Stimulated activated CD4-positive, alpha-beta T cell treated with anti-CD3 and anti-CD28 coated beads, Interleukin-12 subunit alpha, Interleukin-12 subunit beta, amount 100 ng/mL, for 4 hours (primary cell): ENCODE measurements around the gene ARID1B.

Experiments
- DNase-seq: peaks from one replicate; pipeline ENCODE4 v3.0.0-alpha.2; 2020

ARID1B gene

DNA sequence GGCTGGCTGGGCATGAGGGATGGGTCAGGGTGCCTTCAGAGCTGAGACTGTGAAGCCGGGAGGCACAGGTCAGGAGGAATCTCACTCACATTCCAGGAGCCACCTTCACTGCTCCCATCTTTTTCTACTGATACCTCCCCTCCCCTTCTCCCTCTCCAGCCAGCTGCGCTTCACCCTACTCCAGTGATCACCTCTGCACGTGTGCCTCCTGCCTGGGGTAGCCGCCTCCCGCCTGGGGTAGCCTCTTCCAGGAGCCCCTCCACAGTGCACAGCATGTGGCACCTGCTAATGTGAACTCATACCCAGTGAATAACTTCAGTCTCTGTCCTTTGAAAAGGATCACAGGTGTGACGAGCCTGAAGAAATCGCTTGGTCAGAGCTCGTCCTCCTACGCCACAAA is 313.6 kb downstream of the ARID1B start:
- DNase-seq, result no peak

DNA sequence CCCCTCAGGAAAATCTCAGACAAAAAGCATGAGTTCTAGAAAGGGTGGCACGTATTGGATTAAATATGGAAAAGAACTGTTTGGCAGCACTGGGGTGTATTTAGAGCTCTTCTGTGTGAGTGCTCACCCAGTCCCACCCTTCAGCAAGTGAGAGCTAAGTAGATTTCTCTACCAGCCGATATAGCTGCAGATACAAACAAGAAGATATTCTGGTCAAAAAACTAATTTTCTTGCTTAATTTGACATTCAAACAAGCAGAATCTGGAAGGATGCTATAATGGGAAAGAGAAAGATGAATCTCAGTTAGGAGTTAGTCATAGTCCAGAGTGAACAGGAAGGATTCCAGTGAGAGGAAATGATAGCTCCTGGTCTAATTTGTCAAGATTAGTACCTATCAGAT is 314.1 kb downstream of the ARID1B start:
- no peak for DNase-seq

DNA sequence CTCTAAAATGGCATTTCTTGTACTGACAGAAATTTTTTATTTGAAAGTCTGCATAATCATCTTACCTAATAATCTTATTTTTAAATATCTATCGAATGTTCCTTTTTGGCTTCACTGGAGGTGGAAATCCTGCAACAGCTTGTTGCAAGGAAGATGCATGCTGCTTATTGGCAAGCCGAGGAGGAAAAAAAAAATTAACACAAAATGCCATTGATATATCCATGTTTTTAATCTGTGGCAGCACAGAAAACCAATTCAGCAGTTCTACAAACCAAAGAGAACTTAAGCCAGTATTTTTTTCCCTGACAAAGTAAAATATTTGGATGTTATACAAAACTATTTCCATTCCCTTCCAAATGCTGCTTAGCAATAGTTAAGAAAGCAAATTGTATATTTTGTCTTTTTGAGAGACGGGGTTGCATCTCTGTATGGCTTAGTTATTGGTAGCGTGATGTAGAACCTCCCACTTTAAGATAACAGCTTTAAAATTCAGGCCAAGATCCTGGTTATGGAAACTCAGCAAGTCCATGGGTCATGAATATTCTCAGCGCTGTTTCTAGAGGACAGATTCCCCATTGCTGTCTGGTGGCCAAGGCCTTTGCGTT is 314.8 kb downstream of the ARID1B start:
- no peak for DNase-seq

DNA sequence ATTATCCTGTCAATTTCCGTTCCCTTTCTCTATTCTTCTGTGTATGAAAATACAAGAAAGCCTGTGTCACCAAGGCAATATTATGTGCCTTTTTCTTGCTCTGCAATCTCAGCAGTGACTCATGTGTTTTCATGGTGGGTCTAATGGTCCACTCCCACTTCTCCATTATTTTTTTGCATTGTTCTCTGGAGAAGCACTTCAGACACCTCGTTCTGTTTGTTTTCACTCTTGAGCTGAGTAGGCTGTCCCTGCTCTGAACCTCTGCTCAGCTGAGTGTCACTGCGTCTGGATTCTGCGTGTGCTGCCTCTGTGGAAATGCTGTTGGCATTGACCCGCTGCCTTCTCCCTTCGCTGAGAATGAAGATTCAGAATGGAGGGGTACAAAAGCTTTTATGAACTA is 315.6 kb downstream of the ARID1B start:
- DNase-seq, result no peak

DNA sequence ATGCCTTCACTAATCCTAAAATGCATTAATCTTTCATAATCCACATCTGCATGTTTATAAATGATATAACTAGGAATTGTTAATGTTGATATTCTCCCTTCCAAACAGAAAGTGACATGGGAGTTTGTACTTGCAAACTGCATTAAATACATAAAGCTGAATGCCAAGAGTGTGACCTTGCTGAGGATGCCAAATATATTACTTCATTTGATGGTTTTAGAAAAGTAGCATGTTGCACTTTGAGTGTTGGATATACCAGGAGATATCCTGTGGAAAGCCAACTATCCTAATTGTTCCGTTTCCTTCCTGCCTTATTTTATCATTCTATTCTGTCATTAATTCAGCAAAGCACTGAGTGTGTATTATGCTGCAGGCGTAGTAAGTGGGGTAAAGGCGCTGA is 316.4 kb downstream of the ARID1B start:
- DNase-seq, result no peak

DNA sequence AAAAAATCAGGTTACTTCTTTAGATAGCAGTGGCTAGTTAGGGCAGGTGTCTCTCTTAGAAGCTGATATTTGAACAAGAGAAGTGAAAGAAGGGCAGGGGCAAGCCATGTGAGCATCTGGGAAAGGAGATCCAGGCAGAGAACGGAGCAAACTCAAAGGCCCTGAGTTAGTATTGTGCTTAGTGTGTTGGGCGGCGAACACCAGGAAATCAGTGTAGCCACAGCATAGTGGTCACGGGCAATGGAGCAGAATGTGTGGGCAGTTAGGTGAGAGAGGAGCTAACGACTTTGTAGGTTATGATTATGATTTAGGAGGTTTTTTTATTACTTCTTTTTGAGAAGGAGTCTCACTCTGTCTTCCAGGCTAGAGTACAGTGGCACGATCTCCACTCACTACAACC is 316.9 kb downstream of the ARID1B start:
- DNase-seq, result no peak

DNA sequence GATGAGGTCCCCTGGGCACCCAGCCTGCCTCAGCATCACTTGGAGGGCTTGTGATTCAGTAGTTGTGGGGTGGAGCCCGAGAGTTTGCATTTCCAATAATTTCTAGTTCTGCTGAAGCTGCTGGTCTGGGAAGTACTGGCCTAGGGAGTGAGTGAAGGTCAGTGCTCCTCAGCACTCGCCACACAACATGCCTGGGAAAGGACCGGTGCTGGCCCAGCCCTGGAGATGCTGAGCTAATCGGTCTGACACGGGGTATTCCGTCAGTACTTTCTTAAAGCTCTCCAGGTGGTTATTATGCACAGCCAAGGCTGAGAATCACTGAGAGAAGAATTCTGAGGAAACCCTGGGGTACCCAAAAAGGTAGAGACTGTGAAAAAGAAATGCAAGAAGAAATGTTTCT is 317.9 kb downstream of the ARID1B start:
- DNase-seq, result no peak

DNA sequence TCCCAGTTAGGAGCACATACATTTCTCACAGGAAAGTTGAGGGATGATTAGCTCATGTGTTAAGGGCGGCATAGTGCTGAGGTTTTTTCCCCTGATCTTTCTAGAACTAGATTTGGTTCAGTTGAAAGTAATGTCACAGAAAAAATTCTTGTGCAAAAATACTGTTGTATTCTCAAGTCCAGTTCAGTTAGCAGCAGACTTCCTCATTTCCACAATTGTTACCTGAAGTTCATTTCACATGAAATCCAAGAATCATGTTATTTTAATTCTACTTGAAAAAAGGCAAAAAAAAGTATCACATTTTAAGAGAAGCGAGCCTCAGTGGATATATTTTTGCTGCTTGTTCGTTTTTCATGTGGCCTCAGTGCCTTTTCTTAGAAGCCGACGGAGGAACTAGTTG is 318.4 kb downstream of the ARID1B start:
- DNase-seq, result no peak

DNA sequence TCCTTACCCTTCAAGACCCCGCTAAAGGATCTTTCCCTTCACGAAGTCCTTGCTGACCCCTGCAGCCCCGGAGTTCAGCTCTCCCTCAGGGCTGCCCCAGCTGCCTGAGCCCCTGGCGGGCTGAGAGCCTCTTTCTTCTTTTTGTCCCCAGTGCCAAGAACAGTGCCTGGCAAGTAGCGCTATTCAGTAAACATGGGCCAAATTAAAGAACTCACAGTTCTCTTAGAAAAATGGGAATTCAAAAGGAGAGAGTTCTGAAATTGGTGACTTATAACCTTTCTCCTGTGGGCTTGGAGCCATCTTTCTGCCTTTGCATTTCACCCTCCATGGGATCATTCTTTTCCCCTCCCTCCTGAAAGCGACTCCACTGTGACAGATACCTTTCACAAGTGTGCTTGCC is 318.9 kb downstream of the ARID1B start:
- DNase-seq, result no peak

DNA sequence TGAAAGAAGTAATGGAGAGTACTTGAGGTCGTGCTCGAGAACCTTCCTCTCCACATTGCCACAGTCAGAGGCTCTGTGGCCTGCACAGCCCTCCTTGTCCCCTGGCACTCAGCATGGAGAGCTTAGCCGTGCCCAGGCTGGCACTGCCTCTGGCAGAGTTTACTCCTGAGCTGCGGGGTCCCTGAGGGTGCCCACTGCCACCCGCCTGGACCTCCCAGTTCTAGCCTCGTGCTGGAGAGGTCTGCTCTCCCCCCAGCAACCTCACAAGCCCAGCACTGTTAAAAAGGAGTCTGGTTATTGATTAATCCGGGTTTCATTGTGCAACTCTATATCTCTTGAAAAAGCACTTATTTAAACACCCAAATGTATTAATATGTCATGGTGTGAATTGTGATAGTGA is 319.3 kb downstream of the ARID1B start:
- DNase-seq, result no peak

DNA sequence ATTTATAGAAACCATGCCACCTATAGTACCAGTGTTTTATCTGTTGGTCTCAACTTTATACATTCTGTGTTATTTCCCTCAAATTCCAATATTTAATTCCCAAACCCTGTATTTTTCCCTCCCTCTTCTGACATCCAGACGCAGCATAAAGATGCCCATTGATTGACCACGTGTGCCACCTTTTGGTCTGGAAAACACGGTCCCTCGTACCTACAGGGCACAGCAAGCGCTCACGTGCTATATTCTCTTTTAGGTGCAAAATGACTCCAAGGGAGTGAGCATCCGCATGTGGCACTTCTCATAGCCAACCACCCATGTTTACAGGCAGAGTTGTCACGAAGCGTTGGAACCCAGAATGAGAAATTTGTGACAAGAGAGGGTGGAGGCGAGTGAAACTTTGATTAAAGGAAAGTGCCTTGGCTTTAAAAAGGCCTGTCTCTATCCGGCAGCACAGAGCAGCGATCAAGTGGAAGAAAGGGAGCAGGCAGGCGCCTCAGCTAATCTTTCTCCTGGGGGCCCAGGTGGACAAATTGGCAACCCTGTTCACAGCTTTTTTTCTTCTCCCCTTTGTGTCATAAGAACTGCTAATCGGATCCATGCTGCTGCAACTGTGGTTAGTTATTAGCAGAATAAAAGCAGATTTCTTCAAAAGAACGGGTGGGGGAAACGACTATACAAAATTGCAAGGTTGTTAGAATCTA is 320.2 kb downstream of the ARID1B start:
- DNase-seq, result no peak

DNA sequence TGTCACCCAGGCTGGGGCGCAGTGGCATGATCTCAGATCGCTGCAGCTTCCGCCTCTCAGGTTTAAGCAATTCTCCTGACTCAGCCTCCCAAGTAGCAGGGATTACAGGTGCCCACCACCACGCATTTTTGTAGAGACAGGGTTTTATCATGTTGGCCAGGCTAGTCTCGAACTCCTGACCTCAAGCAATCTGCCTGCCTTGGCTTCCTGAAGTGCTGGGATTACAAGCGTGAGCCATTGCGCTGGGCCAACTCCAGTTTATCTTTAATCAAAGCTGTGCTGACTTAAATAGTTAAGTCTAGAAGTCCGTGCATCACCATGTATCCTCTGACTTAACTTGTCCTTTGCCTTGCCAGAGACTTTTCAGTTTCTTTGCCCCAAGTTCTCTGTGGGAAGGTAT is 321.8 kb downstream of the ARID1B start:
- no peak for DNase-seq

DNA sequence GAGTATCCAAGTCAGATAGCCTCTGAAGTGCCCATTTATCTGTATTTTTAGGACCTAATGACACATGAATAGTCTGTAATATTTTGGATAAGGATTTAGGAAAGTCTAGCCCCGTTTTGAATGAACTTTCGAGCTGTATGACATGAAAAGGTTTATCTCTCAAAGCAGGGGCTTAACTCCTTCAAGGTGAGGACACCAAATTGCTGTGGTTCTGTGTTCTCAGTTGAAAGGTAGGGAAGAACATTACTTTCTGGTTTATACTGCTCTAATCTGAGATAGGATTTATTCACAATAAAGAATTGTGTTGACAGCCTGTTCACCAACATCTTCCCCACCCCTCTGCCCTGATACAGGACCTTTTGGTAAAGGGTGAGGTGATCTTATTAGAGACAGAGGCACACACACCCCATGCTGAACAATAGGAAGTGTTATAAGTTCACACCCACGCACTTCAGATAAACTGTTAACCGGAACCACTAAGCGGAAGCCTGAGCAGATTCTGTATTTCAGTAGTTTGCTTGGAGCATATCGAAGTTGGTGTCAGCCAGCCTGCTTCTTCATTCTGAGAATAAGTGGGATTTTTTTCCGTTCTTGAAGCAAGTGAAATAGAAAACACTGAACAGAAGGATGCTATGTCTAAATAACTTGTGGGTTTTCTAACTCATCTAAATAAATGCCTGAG is 322.9 kb downstream of the ARID1B start:
- DNase-seq, result peak; percentile 32

DNA sequence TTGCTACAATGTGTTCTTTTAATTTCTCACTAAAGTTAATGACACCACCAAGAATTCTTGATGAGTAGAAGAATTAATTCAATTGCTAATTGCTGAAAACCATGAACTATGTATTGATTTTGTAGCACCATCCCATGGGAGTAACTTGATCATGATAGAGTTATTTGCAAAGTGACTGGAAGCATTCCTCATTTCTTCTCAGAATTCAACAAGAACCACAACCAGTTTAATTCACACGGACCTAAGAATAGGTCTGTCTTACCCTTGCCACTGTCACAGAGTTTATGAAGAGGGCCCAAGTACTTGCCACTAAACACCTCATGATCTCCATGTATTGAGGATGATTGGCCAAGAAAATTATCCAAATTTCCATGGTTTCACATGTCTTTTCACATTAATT is 324.0 kb downstream of the ARID1B start:
- DNase-seq, result no peak

DNA sequence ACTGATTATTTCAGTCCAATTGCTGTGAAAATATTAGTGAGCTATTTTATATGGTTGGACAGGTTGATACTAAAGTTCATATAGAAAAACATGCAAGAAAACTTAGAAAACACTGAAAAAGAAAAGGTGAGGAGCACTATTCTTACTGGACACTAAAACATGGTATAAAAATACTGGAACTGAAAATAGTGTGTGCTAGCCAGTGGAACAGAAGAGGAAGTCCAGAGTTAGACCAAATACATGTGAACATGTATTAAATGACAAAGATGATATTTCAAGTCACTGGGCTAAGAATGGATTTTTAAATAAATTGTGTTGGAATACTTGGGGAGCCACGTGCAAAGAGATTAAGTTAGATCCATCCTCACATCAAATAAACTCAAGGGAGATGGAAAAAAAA is 327.6 kb downstream of the ARID1B start:
- DNase-seq, result no peak

DNA sequence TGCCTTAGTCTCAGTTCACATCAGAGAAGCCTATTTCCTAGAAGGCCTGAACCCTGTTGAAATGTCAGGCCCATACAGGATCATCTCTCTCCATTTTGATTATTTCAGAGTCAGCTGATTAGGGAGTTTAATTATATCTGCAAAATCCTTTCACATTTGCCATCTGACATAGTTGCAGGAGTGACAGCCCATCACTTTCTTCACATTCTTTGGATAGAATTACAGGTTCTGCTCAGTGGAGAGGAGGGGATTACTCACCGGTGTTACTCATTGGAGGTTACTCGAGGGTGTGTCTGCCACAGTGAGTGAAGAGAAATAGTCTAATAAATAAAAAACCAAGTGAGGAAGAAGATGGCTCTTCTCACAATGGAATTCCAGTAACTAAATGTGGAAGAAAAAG is 329.3 kb downstream of the ARID1B start:
- DNase-seq, result no peak

DNA sequence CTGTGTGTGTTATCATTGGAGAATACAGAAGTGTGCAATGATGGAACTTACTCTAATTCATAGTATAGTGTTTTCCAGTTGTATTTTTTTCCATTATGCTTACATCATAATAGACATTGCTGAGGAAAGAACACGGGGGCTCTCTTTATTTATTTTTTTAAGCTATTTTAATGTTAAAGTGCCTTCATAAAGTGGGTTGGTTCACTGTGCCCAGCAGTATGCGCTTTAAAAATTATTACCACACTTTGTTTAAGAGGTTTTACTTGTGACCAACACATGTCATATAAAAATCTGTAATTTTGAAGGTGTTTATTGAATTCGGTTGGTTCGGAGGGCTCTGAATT is 330.4 kb downstream of the ARID1B start:
- DNase-seq, result no peak

DNA sequence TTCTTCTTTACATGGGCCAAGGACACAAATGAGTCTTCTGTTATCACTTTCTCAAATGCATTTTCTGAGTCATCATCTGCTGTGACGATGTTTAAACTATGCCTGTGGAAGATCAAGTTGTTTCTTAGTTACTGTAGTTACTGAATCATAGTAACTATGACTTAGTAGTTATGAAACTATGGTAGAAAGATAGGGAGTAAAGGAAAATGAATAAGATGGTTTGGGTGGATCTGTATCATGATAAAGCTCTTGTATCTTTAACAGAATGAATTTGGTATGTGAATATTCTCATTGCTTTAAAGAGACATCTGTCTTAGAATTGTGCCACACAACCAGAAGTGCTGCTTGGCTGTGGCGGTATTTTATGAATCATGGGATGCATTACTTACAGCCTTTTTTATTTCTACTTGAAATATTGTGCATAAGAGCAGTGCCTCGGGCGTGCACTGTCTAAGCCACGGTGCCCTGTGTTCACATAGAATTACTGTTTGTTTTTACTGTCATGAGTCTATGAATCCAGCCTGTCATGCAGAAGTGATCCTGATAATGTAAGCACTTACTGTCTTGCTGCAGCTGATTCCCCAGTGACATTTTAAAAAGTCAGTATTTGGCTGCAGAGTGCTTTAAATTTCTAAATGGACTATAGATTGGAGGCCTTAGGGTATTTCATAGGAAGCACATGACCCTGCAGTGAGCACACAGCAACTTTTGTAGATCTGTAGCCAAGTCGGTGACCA is 330.9 kb downstream of the ARID1B start:
- DNase-seq, result no peak

DNA sequence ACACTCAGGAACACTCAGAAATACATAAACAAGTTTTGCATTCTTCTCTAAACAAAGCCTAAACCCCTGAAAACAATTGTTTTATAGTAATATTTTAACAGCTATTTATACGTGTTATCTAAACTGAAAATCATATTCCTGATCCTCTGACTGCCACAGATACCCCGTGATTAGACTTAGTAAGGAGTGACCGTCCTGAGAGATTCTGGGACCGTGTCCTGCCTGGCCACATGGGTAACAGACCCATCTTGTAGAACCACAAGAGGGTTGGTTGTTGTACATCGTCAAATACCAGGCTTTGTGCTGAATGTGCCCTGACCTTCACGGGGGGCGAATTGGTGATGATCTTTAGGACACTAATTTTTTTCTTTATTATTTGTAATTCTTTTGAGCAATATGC is 331.7 kb downstream of the ARID1B start:
- no peak for DNase-seq

DNA sequence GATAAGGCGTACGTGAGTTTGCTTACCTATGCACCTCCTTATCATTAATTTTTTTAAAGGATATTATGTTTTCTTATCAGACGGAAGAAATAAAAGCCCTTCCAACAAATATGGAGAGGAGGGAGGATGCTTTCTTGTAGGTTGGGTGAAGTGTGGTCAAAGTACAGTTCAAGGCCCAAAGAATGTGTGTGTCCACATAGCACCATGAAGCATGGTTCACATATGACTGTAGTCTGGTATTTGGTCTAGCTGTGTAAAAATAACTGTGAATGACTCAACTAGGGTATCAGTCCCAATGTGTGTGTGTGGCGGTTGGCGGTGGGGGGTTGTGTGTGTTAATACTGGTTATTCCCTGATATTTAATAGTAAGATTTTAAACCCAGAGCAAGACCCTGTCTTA is 333.4 kb downstream of the ARID1B start:
- no peak for DNase-seq

DNA sequence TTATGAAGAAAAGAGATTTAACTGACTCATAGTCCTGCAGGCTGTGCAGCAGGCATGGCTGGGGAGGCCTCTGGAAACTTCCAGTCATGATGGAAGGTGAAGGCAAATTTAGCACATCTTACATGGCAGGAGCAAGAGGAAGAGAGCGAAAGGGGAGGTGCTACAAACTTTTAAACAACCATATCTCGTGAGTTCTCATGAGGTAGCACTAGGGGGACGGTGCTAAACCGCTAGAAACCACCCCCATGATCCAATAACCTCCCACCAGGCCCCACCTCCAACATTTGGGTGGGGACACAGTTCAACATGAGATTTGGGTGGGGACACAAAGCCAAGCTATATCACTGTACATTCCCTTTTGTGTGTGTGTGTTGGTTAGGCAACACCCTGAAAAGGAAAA is 336.2 kb downstream of the ARID1B start:
- DNase-seq, result no peak

DNA sequence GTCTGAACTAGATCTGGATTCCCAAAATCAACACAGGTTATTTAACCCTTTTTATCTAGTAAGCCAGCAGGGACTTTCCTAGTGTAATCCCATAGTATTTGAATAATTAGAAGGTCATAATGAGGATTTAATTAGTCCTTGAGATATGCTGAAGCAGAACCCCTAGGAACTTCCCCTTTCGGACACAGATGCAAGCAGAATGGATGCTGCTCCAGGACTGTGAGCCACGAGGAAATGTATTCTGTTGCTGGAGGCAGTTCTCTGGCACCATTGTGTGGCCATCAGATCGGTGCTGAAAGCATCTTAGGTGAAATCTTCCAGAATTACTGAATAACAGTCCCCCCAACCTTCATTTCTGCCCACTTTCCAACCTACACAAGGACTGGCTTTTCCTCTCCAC is 339.2 kb downstream of the ARID1B start:
- no peak for DNase-seq

DNA sequence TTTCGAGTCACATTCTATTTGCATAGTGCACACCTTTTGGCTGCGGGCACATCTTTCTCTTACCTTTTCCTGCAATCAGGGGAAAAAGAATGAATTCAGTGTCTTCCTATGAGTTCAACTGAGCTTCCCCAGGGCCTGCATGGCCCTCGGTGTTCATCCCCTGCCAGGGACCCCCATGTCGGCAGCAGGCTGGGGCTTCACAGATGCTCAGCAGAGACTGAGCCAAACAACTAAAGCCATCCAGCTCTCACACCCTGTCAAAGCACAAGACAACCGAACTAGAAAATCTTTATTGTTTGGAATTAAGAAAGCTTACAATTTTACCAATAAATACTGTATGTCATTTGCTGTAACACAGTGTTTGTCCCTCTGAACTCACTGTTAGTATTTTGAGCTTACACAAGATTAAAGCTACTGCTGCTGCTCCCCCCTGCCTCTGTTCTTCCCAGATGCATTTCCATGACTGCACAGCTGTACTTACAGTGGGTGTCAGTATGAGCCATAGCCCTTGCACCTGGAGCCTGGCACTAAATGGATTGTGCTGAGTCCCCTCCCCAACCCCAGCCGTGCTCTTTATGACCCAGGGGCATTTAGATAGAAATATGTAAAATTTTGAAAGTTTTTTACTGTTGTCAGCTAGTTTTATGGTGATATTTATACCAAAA is 340.4 kb downstream of the ARID1B start:
- no peak for DNase-seq
